Activated T-cell treated with anti-CD3 and anti-CD28 coated beads for 1 hour (primary cell): ENCODE data around the gene TRPM5.
A peak's percentile ranks its signal among the peaks of the same experiment; 100 is the strongest.
"Not testable (repeated sequence)": the region's sequence is repeated elsewhere in the genome, so short reads cannot be mapped to it uniquely, and the experiment has no call there.

Experiments used
- DNase-seq: peaks from one replicate; pipeline ENCODE4 v3.0.0-alpha.2; 2020; ENCODE audit warnings: low read depth

TRPM5 gene, protein sequence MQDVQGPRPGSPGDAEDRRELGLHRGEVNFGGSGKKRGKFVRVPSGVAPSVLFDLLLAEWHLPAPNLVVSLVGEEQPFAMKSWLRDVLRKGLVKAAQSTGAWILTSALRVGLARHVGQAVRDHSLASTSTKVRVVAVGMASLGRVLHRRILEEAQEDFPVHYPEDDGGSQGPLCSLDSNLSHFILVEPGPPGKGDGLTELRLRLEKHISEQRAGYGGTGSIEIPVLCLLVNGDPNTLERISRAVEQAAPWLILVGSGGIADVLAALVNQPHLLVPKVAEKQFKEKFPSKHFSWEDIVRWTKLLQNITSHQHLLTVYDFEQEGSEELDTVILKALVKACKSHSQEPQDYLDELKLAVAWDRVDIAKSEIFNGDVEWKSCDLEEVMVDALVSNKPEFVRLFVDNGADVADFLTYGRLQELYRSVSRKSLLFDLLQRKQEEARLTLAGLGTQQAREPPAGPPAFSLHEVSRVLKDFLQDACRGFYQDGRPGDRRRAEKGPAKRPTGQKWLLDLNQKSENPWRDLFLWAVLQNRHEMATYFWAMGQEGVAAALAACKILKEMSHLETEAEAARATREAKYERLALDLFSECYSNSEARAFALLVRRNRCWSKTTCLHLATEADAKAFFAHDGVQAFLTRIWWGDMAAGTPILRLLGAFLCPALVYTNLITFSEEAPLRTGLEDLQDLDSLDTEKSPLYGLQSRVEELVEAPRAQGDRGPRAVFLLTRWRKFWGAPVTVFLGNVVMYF (N-terminal part only)

GRCh38 chr11:2443881-2444820 lies at the start of gene TRPM5:
TRPM5 (minus strand) TSS chr11:2444514; CDS start chr11:2423036, 21,478 bp downstream.
- peak; percentile 75 for DNase-seq

DNA sequence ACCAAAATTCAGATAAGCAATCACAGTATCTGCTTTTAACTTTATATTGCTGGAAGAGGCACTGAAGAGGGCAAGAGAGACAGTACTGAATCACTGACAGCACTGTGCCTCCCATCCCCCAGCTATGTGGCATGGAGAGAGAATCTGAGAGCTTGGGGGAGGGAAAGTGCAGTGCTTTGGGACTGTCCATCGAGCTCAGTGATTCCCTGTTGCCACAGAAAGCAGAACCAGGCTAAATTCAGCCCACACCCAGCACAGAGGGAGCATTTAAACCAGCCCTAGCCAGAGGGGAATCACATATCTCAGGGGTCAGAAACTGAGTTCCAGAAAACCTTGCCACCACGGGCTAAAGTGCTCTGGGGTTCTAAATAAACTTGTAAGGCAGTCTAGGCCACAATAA lies 44.8 kb upstream of the TRPM5 start:
- DNase-seq: no peak

- no peak for DNase-seq
Measured at GRCh38 chr11:2488004-2488403, 43.7 kb upstream of the TRPM5 start.

DNA sequence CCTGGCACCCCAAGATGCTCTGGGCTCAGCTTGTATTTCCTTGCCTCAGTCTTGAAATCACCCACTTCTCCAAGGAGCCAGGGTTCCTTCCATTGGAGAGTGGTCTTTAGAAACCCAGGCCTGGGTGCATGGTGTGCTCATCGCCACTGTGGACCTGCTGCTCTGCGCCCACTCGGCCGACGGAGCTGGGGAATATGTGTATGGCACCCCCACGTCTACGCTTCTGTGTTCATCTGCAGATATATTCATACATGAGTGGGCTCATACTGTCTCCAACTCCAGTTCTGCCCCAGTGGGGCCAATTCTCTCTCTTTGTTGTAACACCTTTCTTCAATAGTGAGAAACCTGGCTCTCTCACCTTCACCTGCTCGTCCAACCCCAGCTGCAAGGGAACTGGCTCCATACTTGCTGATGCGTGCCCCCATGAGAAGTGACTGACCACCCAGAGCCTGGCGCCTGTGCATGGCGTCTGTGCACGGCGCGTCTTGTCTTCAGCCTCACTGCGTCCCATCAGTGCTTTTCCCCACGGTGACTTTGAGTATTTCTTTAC lies 40.3 kb upstream of the TRPM5 start:
- no peak for DNase-seq

GRCh38 chr11:2483426-2483825 lies 39.1 kb upstream of the TRPM5 start:
- DNase-seq: no peak

DNA sequence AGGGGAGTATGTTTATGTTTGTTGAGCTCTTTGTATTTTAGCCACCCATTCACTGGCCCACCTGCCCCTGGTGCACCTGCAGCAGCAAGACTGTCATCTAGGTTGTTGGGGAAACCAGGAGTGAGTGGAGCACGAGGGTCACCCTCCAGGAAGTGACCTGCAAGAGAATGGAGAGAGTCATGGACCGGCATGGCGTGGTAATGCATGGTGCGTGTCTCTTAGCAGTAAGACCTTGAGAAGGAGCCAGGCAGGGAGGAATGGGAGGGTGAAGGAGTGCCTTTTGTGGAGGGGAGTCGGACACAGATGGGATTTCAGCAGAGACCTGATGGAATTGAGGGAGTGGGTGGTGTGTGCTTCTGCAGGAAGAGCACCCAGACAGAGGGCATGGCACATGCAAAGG lies 38.4 kb upstream of the TRPM5 start:
- no peak for DNase-seq

GRCh38 chr11:2482204-2482603 lies 37.9 kb upstream of the TRPM5 start:
- DNase-seq: no peak

DNA sequence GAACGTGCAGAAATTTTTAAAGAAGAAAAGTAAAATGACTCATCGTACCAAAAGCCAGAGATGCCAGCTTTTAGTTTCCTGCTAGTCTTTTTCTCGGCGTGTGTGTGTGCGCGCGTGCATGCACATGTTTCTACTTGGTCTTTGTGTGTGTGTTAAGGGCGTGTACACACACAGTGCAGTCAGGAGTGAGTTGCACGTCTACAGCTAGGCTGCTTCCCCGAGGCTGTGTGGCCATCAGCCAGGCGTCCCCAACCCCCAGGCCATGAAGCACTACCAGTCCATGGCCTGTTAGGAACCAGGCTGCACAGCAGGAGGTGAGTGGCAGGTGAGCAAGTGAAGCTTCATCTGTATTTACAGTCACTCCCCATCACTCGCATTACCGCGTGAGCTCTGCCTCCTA lies 36.9 kb upstream of the TRPM5 start:
- no peak for DNase-seq

DNA sequence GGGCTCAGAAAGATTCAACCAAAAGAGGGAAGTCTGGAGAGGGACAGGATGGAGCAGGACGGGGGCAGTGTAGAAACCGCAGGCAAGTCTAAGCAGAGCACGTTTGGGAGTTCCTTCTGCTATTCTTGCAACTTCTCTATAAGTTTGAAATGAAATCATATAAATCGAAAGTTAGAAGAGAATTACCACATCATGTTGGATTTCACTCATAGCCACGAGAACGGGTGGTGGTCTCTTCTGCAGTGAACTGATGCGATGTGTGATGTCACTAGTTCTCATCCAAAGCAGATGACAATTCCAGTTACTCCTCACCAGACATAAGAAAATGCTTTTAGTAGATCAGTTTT lies 36.5 kb upstream of the TRPM5 start:
- no peak for DNase-seq

DNA sequence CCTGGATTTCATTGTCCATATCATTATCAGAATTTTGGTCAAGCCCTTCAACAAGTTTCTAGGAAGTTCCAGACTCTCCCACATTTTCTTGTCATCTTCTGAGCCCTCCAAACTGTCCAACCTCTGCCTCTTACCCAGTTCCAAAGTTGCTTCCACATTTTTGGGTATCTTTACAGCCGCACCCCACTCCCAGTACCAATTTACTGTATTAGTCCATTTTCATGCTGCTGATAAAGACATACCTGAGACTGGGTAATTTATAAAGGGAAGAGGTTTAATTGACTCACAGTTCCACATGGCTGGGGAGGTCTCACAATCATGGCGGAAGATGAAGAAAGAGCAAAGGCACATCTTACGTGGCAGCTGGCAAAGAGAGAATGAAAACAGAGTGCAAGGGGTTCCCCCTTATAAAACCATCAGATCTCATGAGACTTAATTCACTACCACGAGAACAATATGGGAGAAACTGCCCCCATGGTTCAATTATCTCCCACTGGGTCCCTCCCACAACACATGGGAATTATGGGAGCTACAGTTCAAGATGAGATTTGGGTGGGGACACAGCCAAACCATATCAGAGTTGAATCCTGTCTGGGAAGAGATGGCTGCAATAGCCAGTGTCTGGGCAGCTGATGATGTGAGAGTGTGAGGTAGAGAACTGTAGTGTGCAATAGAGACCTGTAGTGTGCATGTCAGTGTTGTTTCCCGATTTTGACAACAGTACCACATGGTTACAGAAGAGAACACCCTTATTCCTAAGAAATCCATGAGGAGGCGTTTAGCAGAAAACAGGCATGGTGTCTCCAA lies 36.0 kb upstream of the TRPM5 start:
- not testable (repeated sequence) for DNase-seq

DNA sequence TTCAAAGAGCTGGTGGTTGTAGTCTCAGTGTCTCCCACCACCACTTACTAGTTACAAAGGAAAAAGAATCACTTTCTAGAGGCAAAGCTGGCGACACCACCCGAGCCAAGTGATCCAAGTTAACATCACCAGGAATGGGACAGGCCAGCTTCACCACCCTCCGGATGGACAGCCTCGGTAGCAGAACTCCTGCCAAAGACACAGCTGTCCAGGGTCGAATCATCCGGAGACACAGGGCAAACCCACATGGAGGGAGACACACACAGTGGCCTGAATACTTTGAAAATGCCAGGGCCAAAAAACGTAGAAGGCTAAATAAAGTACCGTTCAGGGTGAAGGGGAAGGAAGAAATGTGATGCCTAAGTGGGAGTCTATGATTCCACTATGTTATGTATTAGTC lies 33.6 kb upstream of the TRPM5 start:
- no peak for DNase-seq

- DNase-seq: no peak
Measured at GRCh38 chr11:2477254-2477653, 32.9 kb upstream of the TRPM5 start.

DNA sequence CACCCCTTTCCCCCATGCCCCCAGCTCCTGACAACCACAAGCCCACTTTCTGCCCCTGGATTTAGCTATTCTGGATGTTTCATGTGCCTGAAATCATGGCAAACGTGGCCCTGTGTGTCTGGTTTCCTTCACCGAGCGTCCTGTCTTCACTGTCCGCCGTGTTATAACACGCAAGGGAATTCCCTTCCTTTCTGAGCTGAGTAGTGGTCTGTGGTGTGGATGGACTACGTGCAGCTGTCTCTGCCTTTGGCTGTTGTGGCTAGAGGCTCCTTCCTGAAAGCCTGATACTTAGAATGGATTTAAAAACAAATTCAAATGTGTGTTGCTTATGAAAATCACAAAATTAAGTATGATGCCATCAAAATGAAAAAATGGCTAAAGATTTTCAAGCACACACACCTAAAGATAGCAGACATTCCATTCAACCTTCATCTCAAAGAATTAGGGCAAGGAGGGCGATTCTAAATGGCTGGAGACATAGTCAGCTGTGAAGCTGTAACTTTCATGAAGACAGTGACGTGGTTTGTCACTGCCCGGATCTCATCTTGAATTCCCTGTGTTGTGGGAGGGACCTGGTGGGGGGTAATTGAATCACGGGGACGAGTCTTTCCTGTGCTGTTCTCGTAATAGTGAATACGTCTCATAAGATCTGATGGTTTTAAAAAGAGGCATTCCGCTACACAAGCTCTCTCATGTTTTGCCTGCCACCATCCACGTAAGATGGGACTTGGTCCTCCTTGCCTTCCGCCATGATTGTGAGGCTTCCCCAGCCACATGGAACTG lies 31.0 kb upstream of the TRPM5 start:
- no peak for DNase-seq

GRCh38 chr11:2474059-2474901 lies 30.0 kb upstream of the TRPM5 start:
- no peak for DNase-seq

DNA sequence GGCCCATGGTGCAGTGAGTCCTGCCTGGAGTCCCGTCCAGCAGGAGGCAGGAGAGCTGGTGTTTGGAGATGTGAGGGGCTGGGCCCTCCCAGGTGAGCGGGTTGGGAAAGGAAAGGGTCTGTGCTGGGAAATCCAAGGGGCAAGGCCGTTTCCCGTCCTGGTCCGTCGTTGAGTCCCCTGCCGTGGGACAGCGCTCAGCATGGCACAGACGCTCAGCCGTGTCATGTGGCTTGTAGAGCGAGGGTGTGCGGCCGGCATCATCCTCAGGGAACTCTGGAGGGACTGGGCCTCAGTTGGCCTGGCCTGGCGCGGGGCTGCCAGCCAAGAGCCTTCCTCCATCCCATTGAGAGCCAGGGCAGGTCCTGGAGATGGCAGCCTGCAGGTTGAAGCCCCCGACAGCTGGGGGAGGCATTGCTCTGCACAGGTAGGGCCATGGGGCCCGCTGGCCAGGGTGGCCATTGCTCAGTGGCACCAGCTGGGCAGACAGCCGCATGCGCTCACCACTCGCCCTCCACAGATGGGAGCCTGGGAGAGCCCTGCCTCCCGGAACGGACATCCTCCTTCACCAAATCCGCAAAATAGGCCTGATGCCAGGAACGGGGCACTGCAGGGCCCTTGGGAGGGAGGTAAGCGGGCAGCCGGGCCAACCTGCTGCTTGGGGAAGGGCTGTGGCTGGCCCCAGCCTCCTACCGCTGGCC lies 29.2 kb upstream of the TRPM5 start:
- DNase-seq: no peak

- DNase-seq: no peak
Measured at GRCh38 chr11:2472428-2473186, 28.3 kb upstream of the TRPM5 start.

DNA sequence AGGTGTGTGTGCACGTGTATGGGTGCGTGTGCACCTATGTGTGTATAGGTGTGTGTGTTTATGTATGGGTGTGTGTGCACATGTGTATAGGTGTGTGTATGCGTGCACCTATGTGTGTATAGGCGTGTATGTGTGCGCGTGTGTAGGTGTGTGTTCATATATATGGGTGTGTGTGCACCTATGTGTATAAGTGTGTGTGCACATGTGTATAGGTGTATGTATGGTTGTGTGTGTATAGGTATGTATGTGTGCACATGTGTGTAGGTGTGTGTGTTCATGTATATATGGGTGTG lies 27.4 kb upstream of the TRPM5 start:
- no peak for DNase-seq

- DNase-seq: no peak
Measured at GRCh38 chr11:2471048-2471803, 26.9 kb upstream of the TRPM5 start.
